DND-41 (cell line): ENCODE data around the gene KRTAP10-7.

ENCODE experiments used
- ATAC-seq: fragments of 200-7000 bp; cut with Tn5 transposase; 3 replicates; pipeline ENCODE4 v1.9.1; 2021; ENCODE audit warnings: low read depth; ENCODE audit not compliant: insufficient read depth
- DNase-seq: peaks from one replicate; pipeline ENCODE4 v3.0.0-alpha.2; 2020
- H2AFZ ChIP-seq: 2 replicates; pipeline ENCODE4 v1.6.0; 2012; ENCODE audit warnings: low read depth, low read length
- H3K27ac ChIP-seq: 2 replicates; pipeline ENCODE4 v1.5.1; 2012; ENCODE audit warnings: low read length, inconsistent platforms
- H3K27me3 ChIP-seq: fragments of 200-600 bp; sonication (generic); 2 replicates; pipeline ENCODE4 v1.6.0; 2012; ENCODE audit warnings: low read length, mild to moderate bottlenecking, inconsistent platforms; ENCODE audit not compliant: insufficient read depth, poor library complexity
- H3K36me3 ChIP-seq: 2 replicates; pipeline ENCODE4 v1.5.1; 2012; ENCODE audit warnings: low read length, inconsistent platforms; ENCODE audit not compliant: insufficient read depth
- H3K4me1 ChIP-seq: 2 replicates; pipeline ENCODE4 v1.5.1; 2012; ENCODE audit warnings: mild to moderate bottlenecking, low read length; ENCODE audit not compliant: insufficient read depth
- H3K4me2 ChIP-seq: 2 replicates; pipeline ENCODE4 v1.6.0; 2012; ENCODE audit warnings: mild to moderate bottlenecking, moderate library complexity, low read length, inconsistent platforms; ENCODE audit not compliant: insufficient read depth
- H3K4me3 ChIP-seq, 2 experiments: fragments of 200-600 bp in 1 of 2; shearing (Covaris generic) in 1 of 2; 2 replicates each; pipeline ENCODE4 v1.5.1; 2012 to 2016; ENCODE audit warnings: inconsistent platforms in 2 of 2, low read length in 2 of 2, mild to moderate bottlenecking in 2 of 2, low read depth in 1 of 2, moderate library complexity in 1 of 2
- H3K79me2 ChIP-seq: 2 replicates; pipeline ENCODE4 v1.6.0; 2012; ENCODE audit warnings: low read length, inconsistent platforms; ENCODE audit not compliant: insufficient read depth
- H3K9ac ChIP-seq: 2 replicates; pipeline ENCODE4 v1.6.0; 2012; ENCODE audit warnings: low read depth, mild to moderate bottlenecking, inconsistent platforms, low read length, moderate library complexity
- H3K9me3 ChIP-seq: 2 replicates; pipeline ENCODE4 v1.5.1; 2012; ENCODE audit warnings: low read length, moderate library complexity, mild to moderate bottlenecking, inconsistent platforms; ENCODE audit not compliant: insufficient read depth, severe bottlenecking
- H4K20me1 ChIP-seq: 2 replicates; pipeline ENCODE4 v1.6.0; 2012; ENCODE audit warnings: low read length; ENCODE audit not compliant: insufficient read depth
- EZH2 ChIP-seq: IDR thresholded peaks from 3 replicates; pipeline ENCODE4 v1.6.1; 2012; ENCODE audit warnings: borderline replicate concordance, low read depth, mild to moderate bottlenecking, moderate library complexity, low read length, inconsistent platforms; ENCODE audit not compliant: severe bottlenecking
- TF ChIP-seq, protein P1 (sequence below): IDR thresholded peaks from 2 replicates; pipeline ENCODE4 v1.5.1; 2012; ENCODE audit warnings: borderline replicate concordance, low read length, moderate library complexity, mild to moderate bottlenecking; ENCODE audit not compliant: poor library complexity, severe bottlenecking; ENCODE audit errors: extremely low read depth

The KRTAP10-7 gene

DNA sequence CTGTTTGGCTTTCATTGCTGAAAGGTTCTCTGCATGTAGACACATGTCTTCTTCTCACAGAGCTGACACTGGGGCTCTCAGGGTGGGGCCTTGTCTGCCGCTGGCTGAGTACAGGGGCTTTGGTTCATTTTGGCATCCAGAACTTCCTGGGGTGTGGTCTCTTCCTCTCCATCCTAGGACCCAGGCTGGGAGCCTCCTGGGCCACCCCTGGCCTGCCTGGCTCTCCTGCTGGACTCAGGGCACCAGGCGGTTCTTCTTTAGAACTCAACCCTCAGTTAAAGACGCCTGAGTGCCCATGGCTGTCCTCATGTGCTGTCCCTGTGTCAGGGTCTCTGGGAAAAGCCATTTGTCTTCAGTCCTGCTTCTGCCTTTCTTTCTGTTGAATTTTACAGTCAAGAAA is 14.5 kb upstream of the KRTAP10-7 start:
- Histone ChIP-seq H3K79me2 (no peaks in the 10 kb centered on the region), H3K4me2 (no peak overlapping the region), H3K4me1 (no peaks in the 10 kb centered on the region), H3K4me3 (no peak overlapping the region), H3K36me3 (no peaks in the 10 kb centered on the region), H3K9ac (no peak overlapping the region), H3K9me3 (peaks cover 8% of the 10 kb centered on the region), H4K20me1 (no peaks in the 10 kb centered on the region), H2AFZ (no peak overlapping the region), H3K27me3 (peaks cover 7% of the 10 kb centered on the region), H3K27ac (no peak overlapping the region)
- ATAC-seq = no peak
- no peak for DNase-seq
- TF ChIP-seq EZH2 = no peak
- TF ChIP-seq, protein P1, sequence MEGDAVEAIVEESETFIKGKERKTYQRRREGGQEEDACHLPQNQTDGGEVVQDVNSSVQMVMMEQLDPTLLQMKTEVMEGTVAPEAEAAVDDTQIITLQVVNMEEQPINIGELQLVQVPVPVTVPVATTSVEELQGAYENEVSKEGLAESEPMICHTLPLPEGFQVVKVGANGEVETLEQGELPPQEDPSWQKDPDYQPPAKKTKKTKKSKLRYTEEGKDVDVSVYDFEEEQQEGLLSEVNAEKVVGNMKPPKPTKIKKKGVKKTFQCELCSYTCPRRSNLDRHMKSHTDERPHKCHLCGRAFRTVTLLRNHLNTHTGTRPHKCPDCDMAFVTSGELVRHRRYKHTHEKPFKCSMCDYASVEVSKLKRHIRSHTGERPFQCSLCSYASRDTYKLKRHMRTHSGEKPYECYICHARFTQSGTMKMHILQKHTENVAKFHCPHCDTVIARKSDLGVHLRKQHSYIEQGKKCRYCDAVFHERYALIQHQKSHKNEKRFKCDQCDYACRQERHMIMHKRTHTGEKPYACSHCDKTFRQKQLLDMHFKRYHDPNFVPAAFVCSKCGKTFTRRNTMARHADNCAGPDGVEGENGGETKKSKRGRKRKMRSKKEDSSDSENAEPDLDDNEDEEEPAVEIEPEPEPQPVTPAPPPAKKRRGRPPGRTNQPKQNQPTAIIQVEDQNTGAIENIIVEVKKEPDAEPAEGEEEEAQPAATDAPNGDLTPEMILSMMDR = no peak

DNA sequence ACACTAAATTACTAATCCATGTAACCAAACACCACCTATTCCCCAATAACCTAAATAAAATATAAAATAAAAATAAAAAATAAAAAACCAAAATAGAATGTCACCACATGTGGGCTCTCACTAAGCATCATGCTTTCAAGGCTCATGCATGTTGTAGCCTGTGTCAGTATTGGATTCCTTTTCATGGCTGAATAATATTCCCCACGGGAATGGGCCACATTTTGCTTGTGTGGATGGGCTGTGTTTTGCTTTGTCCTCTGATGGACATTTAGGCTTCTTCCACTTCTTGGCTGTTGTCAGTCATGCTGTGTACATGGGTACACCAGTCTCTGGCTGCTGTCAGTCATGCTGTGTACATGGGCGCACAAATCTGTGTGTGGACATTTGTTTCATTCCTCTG is 11.3 kb upstream of the KRTAP10-7 start:
- Histone ChIP-seq H4K20me1 (no peaks in the 10 kb centered on the region), H3K27me3 (peaks cover 7% of the 10 kb centered on the region), H3K79me2 (no peaks in the 10 kb centered on the region), H2AFZ (no peak overlapping the region), H3K27ac (no peak overlapping the region), H3K9ac (no peak overlapping the region), H3K36me3 (no peaks in the 10 kb centered on the region), H3K9me3 (no peaks in the 10 kb centered on the region), H3K4me1 (no peaks in the 10 kb centered on the region), H3K4me2 (no peak overlapping the region), H3K4me3 (no peak overlapping the region)
- ATAC-seq = no peak
- DNase-seq = no peak
- TF ChIP-seq, protein P1 = no peak
- no peak for TF ChIP-seq EZH2

DNA sequence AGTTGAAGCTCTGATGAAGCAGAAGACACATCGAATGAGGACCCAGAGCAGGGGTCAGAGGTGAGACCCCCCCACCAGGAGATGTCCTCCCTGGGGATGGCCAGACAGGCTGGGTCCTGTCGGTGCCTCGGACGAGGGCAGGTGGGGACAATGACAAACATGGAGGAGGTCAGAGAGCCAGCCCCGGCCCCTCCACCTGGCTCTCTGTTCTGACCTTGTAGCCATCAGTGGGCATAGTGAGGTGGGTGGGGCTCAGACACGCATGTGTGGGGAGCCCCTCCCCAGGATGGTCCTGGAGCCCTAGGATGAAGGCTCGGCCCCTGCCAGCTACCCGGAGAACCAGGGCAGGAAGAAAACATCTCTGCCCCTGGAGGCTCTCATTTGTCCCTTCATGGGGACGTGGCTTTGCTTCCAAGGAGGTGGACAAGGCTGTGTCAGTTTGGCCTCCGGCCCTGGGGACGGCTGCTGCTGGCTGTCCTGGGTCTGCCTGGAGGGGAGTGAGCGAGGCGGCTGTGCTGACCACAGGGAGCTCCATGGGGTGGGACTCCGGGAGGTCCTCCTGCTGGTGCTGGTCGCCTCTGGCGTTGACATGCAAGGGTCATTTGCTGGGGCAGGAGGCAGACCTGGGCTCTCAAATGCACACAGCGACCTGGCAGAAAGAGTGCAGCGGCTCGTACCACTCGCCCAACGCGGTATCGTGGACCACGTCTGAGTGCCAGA is 10.7 kb upstream of the KRTAP10-7 start:
- no peak overlapping the region for H3K9ac ChIP-seq
- H3K4me3 ChIP-seq = no peak overlapping the region
- ATAC-seq (no peak), DNase-seq (no peak)
- no peaks in the 10 kb centered on the region for H3K36me3 ChIP-seq
- H2AFZ ChIP-seq = no peak overlapping the region
- H3K27me3 ChIP-seq = peaks cover 7% of the 10 kb centered on the region
- no peaks in the 10 kb centered on the region for H3K9me3 ChIP-seq
- no peaks in the 10 kb centered on the region for H3K4me1 ChIP-seq
- H3K79me2 ChIP-seq = no peaks in the 10 kb centered on the region
- TF ChIP-seq, protein P1 = no peak
- TF ChIP-seq EZH2 = no peak
- H3K4me2 ChIP-seq = no peak overlapping the region
- no peaks in the 10 kb centered on the region for H4K20me1 ChIP-seq
- no peak overlapping the region for H3K27ac ChIP-seq
